ENCODE data around the gene BANP.

- TF ChIP-seq, protein P1, sequence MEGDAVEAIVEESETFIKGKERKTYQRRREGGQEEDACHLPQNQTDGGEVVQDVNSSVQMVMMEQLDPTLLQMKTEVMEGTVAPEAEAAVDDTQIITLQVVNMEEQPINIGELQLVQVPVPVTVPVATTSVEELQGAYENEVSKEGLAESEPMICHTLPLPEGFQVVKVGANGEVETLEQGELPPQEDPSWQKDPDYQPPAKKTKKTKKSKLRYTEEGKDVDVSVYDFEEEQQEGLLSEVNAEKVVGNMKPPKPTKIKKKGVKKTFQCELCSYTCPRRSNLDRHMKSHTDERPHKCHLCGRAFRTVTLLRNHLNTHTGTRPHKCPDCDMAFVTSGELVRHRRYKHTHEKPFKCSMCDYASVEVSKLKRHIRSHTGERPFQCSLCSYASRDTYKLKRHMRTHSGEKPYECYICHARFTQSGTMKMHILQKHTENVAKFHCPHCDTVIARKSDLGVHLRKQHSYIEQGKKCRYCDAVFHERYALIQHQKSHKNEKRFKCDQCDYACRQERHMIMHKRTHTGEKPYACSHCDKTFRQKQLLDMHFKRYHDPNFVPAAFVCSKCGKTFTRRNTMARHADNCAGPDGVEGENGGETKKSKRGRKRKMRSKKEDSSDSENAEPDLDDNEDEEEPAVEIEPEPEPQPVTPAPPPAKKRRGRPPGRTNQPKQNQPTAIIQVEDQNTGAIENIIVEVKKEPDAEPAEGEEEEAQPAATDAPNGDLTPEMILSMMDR (conservative IDR thresholded peaks at IDR 0.05; ENCODE audit: low read length): no peak
- no peak for TF ChIP-seq EZH2phosphoT487 (IDR thresholded peaks at IDR 0.05; ENCODE audit: borderline replicate concordance, low read depth, low read length)
These were observed 162.4 kb downstream of the BANP start for GRCh38 chr16:88113545-88114045.
